Testis (tissue), 2 donors: Measurements from ENCODE around the gene BCL6.

Experiments
- POLR2A ChIP-seq: fragments of 450-650 bp; IDR thresholded peaks from one replicate; pipeline ENCODE4 v1.6.1; 2017; ENCODE audit warnings: antibody characterized with exemption, mild to moderate bottlenecking, moderate library complexity
- TF ChIP-seq, protein P1 (sequence below), 3 experiments: fragments of 450-650 bp in 2 of 3; fragments of 200-600 bp in 1 of 3; sonication (generic) in 1 of 3; IDR thresholded peaks; one replicate each; pipeline ENCODE4 v1.5.1; 2016 to 2019; ENCODE audit warnings: antibody characterized with exemption in 3 of 3, mild to moderate bottlenecking in 2 of 3, moderate library complexity in 1 of 3

DNA sequence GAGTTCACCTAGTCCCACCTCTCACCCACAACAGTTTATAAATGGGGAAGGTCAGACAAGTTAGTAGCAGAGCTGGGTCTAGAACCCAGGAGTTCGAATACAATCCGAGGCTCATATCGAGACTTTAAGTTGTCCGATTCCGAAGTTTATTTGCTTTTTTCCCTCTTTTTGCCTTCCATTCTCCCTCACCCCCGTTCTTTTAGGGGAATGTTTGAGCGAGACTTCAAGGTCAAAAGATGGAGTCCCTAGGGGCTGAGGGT is 7.3 kb downstream of the BCL6 start:
- TF ChIP-seq, protein P1, sequence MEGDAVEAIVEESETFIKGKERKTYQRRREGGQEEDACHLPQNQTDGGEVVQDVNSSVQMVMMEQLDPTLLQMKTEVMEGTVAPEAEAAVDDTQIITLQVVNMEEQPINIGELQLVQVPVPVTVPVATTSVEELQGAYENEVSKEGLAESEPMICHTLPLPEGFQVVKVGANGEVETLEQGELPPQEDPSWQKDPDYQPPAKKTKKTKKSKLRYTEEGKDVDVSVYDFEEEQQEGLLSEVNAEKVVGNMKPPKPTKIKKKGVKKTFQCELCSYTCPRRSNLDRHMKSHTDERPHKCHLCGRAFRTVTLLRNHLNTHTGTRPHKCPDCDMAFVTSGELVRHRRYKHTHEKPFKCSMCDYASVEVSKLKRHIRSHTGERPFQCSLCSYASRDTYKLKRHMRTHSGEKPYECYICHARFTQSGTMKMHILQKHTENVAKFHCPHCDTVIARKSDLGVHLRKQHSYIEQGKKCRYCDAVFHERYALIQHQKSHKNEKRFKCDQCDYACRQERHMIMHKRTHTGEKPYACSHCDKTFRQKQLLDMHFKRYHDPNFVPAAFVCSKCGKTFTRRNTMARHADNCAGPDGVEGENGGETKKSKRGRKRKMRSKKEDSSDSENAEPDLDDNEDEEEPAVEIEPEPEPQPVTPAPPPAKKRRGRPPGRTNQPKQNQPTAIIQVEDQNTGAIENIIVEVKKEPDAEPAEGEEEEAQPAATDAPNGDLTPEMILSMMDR (IDR thresholded peaks at IDR 0.05), result no peak
- no peak for TF ChIP-seq POLR2A
